Measurements from ENCODE around the gene MACROH2A2. TPM values are rescaled to one million over a fixed set of nuclear protein-coding genes. Genes with fewer than 3 reads are reported as not detected.

MACROH2A2 gene
- total and polyA plus RNA-seq, 2 of the 13 experiments (the other 11 are each of a cell fraction or from before 2014, with no cell fraction given), result 9.8 to 43.1 TPM

DNA sequence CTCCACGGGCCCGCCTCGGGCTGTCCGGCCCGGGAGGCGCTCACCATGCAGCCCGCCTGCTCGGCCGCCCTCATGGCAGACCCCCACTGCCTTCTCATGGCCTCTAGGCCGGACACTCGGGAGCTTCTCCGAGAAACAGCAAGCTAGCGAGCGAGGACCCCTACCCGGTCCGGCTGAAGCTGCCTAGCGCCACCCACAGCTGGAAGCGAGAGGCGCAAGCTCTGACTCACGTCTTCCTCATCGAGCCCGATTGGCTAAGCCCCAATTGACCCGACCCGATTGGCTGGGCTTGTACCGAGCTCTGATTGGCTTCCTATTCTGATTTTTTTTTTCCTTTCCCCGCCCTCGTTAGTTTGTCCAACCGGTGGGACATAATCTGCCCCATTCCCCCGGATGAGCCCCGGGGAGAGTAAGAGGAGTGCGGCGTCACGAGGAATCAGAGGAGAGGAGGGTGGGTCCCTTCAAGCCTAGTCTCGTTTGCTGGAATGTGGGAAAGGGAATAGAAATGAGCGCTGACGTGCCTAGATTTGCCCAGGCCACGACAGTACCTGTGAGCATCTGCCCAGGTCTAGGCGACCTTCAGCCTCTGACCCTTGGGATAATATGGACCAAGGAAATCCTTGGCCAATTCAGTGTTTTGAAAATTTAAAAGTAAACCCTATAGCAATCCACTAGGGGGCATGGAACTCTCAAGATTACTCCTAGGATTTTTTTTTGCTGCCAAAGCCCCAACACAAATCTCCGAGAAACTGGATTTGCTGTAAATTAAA lies 94.0 kb downstream of the MACROH2A2 start, which contains the start of gene TYSND1 (continued):
- TF ChIP-seq SP1 (IDR thresholded peaks at IDR 0.05) (no peak), SP1 (CRISPR knock-in tag; IDR thresholded peaks at IDR 0.05) (no peak; the same call in none of the 2 replicates), ZNF460 (CRISPR knock-in tag; IDR thresholded peaks at IDR 0.05; ENCODE audit: borderline replicate concordance) (no peak), CBX5 (CRISPR knock-in tag; IDR thresholded peaks at IDR 0.05; ENCODE audit: borderline replicate concordance) (peak; percentile 44; the same call in 1 of the 2 replicates), CREBL2 (CRISPR knock-in tag; IDR thresholded peaks at IDR 0.05; ENCODE audit: borderline replicate concordance) (0 out of 2 replicates have a peak, but pooled peaks have one; percentile 69), PATZ1 (CRISPR knock-in tag; IDR thresholded peaks at IDR 0.05) (peak; percentile 55; the same call in 1 of the 2 replicates), ZNF790 (CRISPR knock-in tag; IDR thresholded peaks at IDR 0.05; ENCODE audit: borderline replicate concordance) (no peak), IRX3 (CRISPR knock-in tag; IDR thresholded peaks at IDR 0.05; ENCODE audit: borderline replicate concordance, low read depth) (no peak; the same call in 1 of the 2 replicates), SMAD1 (CRISPR knock-in tag; IDR thresholded peaks at IDR 0.05; ENCODE audit: borderline replicate concordance, low read depth) (no peak), CCDC6 (CRISPR knock-in tag; IDR thresholded peaks at IDR 0.05) (no peak), ZNF235 (CRISPR knock-in tag; IDR thresholded peaks at IDR 0.05; ENCODE audit: borderline replicate concordance) (no peak; the same call in 1 of the 2 replicates), POLR2AphosphoS5 (IDR thresholded peaks at IDR 0.05; ENCODE audit: low read depth, low read length) (peak; percentile 93), ZNF777 (CRISPR knock-in tag; IDR thresholded peaks at IDR 0.05) (no peak), FOXK2 (IDR thresholded peaks at IDR 0.05) (no peak), ARID4A (CRISPR knock-in tag; IDR thresholded peaks at IDR 0.05; ENCODE audit: borderline replicate concordance) (peak; percentile 36; the same call in 1 of the 2 replicates), ZNF773 (CRISPR knock-in tag; IDR thresholded peaks at IDR 0.05; ENCODE audit: borderline replicate concordance) (no peak; the same call in 1 of the 2 replicates), CEBPG (CRISPR knock-in tag; IDR thresholded peaks at IDR 0.05) (0 out of 2 replicates have a peak, but pooled peaks have one; percentile 2), E2F1 (CRISPR knock-in tag; IDR thresholded peaks at IDR 0.05) (no peak), SMARCC2 (IDR thresholded peaks at IDR 0.05) (no peak), NPAS2 (CRISPR knock-in tag; IDR thresholded peaks at IDR 0.05; ENCODE audit: borderline replicate concordance) (no peak), NR3C1 (CRISPR knock-in tag; IDR thresholded peaks at IDR 0.05) (no peak)
- TF ChIP-seq, protein P1, sequence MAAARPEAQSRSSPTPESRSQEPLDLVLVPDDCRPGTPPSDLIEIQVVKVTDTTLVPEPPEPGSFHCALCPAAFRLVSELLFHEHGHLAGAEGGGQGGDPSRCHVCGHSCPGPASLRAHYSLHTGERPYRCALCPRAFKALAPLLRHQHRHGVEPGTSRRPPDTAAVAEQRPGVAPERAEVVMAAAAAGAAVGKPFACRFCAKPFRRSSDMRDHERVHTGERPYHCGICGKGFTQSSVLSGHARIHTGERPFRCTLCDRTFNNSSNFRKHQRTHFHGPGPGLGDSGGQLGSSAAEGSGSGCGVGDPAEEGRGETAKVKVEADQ (CRISPR knock-in tag; IDR thresholded peaks at IDR 0.05; ENCODE audit: borderline replicate concordance), result no peak
